SH-SY5Y (cell line): Measurements from ENCODE around the gene PLEKHF1.

Source experiments
- GATA2 ChIP-seq: IDR thresholded peaks from 2 replicates; pipeline ENCODE4 v1.6.1; 2011; ENCODE audit warnings: mild to moderate bottlenecking, low read depth, low read length
- GATA3 ChIP-seq: IDR thresholded peaks from 2 replicates; pipeline ENCODE4 v1.6.1; 2011; ENCODE audit warnings: low read depth, mild to moderate bottlenecking, low read length, moderate library complexity

GRCh38 chr19:29724102-29724641 lies 58.9 kb downstream of the PLEKHF1 start:
- no peak for TF ChIP-seq GATA2
- no peak for TF ChIP-seq GATA3
